Right hindlimb (tissue), 1 donor: ENCODE results near the gene PRKCH.
"Not testable (repeated sequence)": the region's sequence is repeated elsewhere in the genome, so short reads cannot be mapped to it uniquely, and the experiment has no call there.

Experiments
- DNase-seq: peaks from one replicate; pipeline ENCODE4 v3.0.0-alpha.2; 2018

The PRKCH gene

GRCh38 chr14:61518403-61518802 lies 197.0 kb downstream of the PRKCH start:
- DNase-seq: no peak

GRCh38 chr14:61519106-61519505 lies 197.7 kb downstream of the PRKCH start:
- DNase-seq: no peak

- DNase-seq: no peak
Measured at GRCh38 chr14:61519735-61520134, 198.4 kb downstream of the PRKCH start.

- no peak for DNase-seq
Measured at GRCh38 chr14:61520576-61520975, 199.2 kb downstream of the PRKCH start.

GRCh38 chr14:61521773-61522172 lies 200.4 kb downstream of the PRKCH start:
- DNase-seq: no peak

GRCh38 chr14:61523751-61524150 lies 202.4 kb downstream of the PRKCH start:
- DNase-seq: no peak

- no peak for DNase-seq
Measured at GRCh38 chr14:61524211-61524806, 202.9 kb downstream of the PRKCH start.

GRCh38 chr14:61524936-61525292 lies 203.5 kb downstream of the PRKCH start:
- DNase-seq: no peak

- DNase-seq: no peak
Measured at GRCh38 chr14:61525293-61526011, 204.1 kb downstream of the PRKCH start.

- DNase-seq: no peak
Measured at GRCh38 chr14:61526405-61527312, 205.3 kb downstream of the PRKCH start.

GRCh38 chr14:61527325-61528100 lies 206.1 kb downstream of the PRKCH start:
- no peak for DNase-seq

- DNase-seq: no peak
Measured at GRCh38 chr14:61528591-61529021, 207.2 kb downstream of the PRKCH start.

- DNase-seq: not testable (repeated sequence)
Measured at GRCh38 chr14:61529360-61529759, 208.0 kb downstream of the PRKCH start.

GRCh38 chr14:61530296-61530695 lies 208.9 kb downstream of the PRKCH start:
- no peak for DNase-seq

GRCh38 chr14:61530896-61531295 lies 209.5 kb downstream of the PRKCH start:
- DNase-seq: no peak

- DNase-seq: no peak
Measured at GRCh38 chr14:61531465-61532122, 210.2 kb downstream of the PRKCH start.

- no peak for DNase-seq
Measured at GRCh38 chr14:61532123-61532505, 210.7 kb downstream of the PRKCH start.

GRCh38 chr14:61532763-61533162 lies 211.4 kb downstream of the PRKCH start:
- DNase-seq: no peak

- DNase-seq: no peak
Measured at GRCh38 chr14:61533513-61534255, 212.3 kb downstream of the PRKCH start.

GRCh38 chr14:61535032-61535431 lies 213.7 kb downstream of the PRKCH start:
- no peak for DNase-seq

- DNase-seq: no peak
Measured at GRCh38 chr14:61535458-61535857, 214.1 kb downstream of the PRKCH start.
